H9 (cell line): ENCODE results near the gene ANKRD26. TPM values are rescaled to one million over a fixed set of nuclear protein-coding genes. Genes with fewer than 3 reads are reported as not detected.

Experiments
- DNase-seq: peaks from one replicate; pipeline ENCODE4 v3.0.0-alpha.2; 2017
- H2AFZ ChIP-seq: one replicate; pipeline ENCODE4 v1.6.1; 2013; ENCODE audit warnings: mild to moderate bottlenecking, low read length, control low read depth, moderate library complexity
- H2AK5ac ChIP-seq: 2 replicates; pipeline ENCODE4 v1.6.1; 2013; ENCODE audit warnings: low read length, control low read depth, mixed read lengths; ENCODE audit not compliant: insufficient read length
- H2BK120ac ChIP-seq: one replicate; pipeline ENCODE4 v1.6.1; 2013; ENCODE audit warnings: low read depth, mild to moderate bottlenecking, low read length, control low read depth, inconsistent platforms; ENCODE audit not compliant: poor library complexity, severe bottlenecking
- H2BK12ac ChIP-seq: 2 replicates; pipeline ENCODE4 v1.6.1; 2013; ENCODE audit warnings: low read length, control low read depth, mixed read lengths, low read depth; ENCODE audit not compliant: insufficient read length
- H2BK15ac ChIP-seq: 2 replicates; pipeline ENCODE4 v1.6.1; 2013; ENCODE audit warnings: low read depth, low read length, control low read depth
- H2BK20ac ChIP-seq: one replicate; pipeline ENCODE4 v1.6.1; 2013; ENCODE audit warnings: low read depth, mild to moderate bottlenecking, low read length, control low read depth, inconsistent platforms; ENCODE audit not compliant: poor library complexity, severe bottlenecking
- H2BK5ac ChIP-seq: 2 replicates; pipeline ENCODE4 v1.6.1; 2013; ENCODE audit warnings: low read length, control low read depth, mixed read lengths; ENCODE audit not compliant: insufficient read length
- H3K14ac ChIP-seq: 2 replicates; pipeline ENCODE4 v1.6.1; 2013; ENCODE audit warnings: low read length, control low read depth; ENCODE audit not compliant: insufficient read depth
- H3K18ac ChIP-seq: 2 replicates; pipeline ENCODE4 v1.6.1; 2013; ENCODE audit warnings: low read depth, mild to moderate bottlenecking, mixed read lengths, low read length, control low read depth; ENCODE audit not compliant: insufficient read length
- H3K23ac ChIP-seq: 2 replicates; pipeline ENCODE4 v1.6.1; 2013; ENCODE audit warnings: low read length, control low read depth, mixed read lengths, low read depth; ENCODE audit not compliant: insufficient read length
- H3K23me2 ChIP-seq: 2 replicates; pipeline ENCODE4 v1.6.1; 2013; ENCODE audit warnings: low read depth, mild to moderate bottlenecking, mixed read lengths, low read length, control low read depth; ENCODE audit not compliant: insufficient read length, poor library complexity, severe bottlenecking
- H3K27ac ChIP-seq: 2 replicates; pipeline ENCODE4 v1.5.1; 2013; ENCODE audit warnings: low read length, control low read depth, mixed read lengths, low read depth; ENCODE audit not compliant: insufficient read length
- H3K27me3 ChIP-seq: 2 replicates; pipeline ENCODE4 v1.6.1; 2013; ENCODE audit warnings: low read length, control low read depth, inconsistent platforms; ENCODE audit not compliant: insufficient read depth
- H3K4ac ChIP-seq: 2 replicates; pipeline ENCODE4 v1.6.1; 2013; ENCODE audit warnings: low read depth, mild to moderate bottlenecking, control low read depth, inconsistent platforms, low read length, moderate library complexity
- H3K4me1 ChIP-seq: 2 replicates; pipeline ENCODE4 v1.6.1; 2013; ENCODE audit warnings: low read length, control low read depth, inconsistent platforms; ENCODE audit not compliant: insufficient read depth
- H3K4me2 ChIP-seq: 2 replicates; pipeline ENCODE4 v1.6.1; 2013; ENCODE audit warnings: low read length, control low read depth, mixed read lengths; ENCODE audit not compliant: insufficient read length, insufficient read depth
- H3K56ac ChIP-seq: 2 replicates; pipeline ENCODE4 v1.6.1; 2013; ENCODE audit warnings: low read depth, mild to moderate bottlenecking, mixed read lengths, low read length, control low read depth; ENCODE audit not compliant: insufficient read length
- H3K79me1 ChIP-seq: 2 replicates; pipeline ENCODE4 v1.6.1; 2013; ENCODE audit warnings: low read depth, mild to moderate bottlenecking, moderate library complexity, low read length, control low read depth, inconsistent platforms; ENCODE audit not compliant: insufficient read depth, poor library complexity, severe bottlenecking
- H3K79me2 ChIP-seq: 2 replicates; pipeline ENCODE4 v1.6.1; 2013; ENCODE audit warnings: low read length, control low read depth, inconsistent platforms; ENCODE audit not compliant: insufficient read depth
- H3K9ac ChIP-seq: 2 replicates; pipeline ENCODE4 v1.6.1; 2013; ENCODE audit warnings: low read length, control low read depth, mixed read lengths; ENCODE audit not compliant: insufficient read length; ENCODE audit errors: extremely low read depth
- H3K9me3 ChIP-seq: one replicate; pipeline ENCODE4 v1.6.1; 2013; ENCODE audit warnings: low read depth, low read length, inconsistent platforms; ENCODE audit not compliant: control insufficient read depth
- H3T11ph ChIP-seq: one replicate; pipeline ENCODE4 v1.6.1; 2013; ENCODE audit warnings: mild to moderate bottlenecking, low read length, control low read depth, inconsistent platforms
- H4K20me1 ChIP-seq: one replicate; pipeline ENCODE4 v1.6.1; 2013; ENCODE audit not compliant: control insufficient read depth, insufficient read length, insufficient read depth
- H4K5ac ChIP-seq: 2 replicates; pipeline ENCODE4 v1.6.1; 2013; ENCODE audit warnings: low read depth, mild to moderate bottlenecking, mixed read lengths, low read length, control low read depth; ENCODE audit not compliant: insufficient read length
- H4K8ac ChIP-seq: replicated peaks from 2 replicates; pipeline ENCODE4 v1.6.1; 2013; ENCODE audit warnings: low read length, control low read depth, mixed read lengths, low read depth; ENCODE audit not compliant: insufficient read length
- H4K91ac ChIP-seq: 2 replicates; pipeline ENCODE4 v1.6.1; 2013; ENCODE audit warnings: low read depth, mild to moderate bottlenecking, moderate library complexity, mixed read lengths, low read length, control low read depth; ENCODE audit not compliant: insufficient read length
- H3K27ac Mint-ChIP-seq, 3 experiments: 2 replicates in 2 of 3; 3 replicates in 1 of 3; pipeline ENCODE4 v1.8.0; 2020 to 2021; ENCODE audit warnings: mixed read lengths in 3 of 3, mild to moderate bottlenecking in 1 of 3, moderate library complexity in 1 of 3
- H3K27me3 Mint-ChIP-seq: 2 replicates; pipeline ENCODE4 v1.8.0; 2021; ENCODE audit warnings: low read depth, mild to moderate bottlenecking, moderate library complexity, mixed read lengths
- H3K36me3 Mint-ChIP-seq, 3 experiments: 2 replicates in 2 of 3; 3 replicates in 1 of 3; pipeline ENCODE4 v1.8.0; 2020 to 2021; ENCODE audit warnings: low read depth in 3 of 3, mixed read lengths in 3 of 3; ENCODE audit not compliant: insufficient read depth in 1 of 3
- H3K4me1 Mint-ChIP-seq, 2 experiments: 2 replicates each; pipeline ENCODE4 v1.8.0; 2020; ENCODE audit warnings: mixed read lengths in 2 of 2
- H3K4me3 Mint-ChIP-seq, 2 experiments: 2 replicates in 1 of 2; 3 replicates in 1 of 2; pipeline ENCODE4 v1.8.0; 2020 to 2021; ENCODE audit warnings: mild to moderate bottlenecking in 2 of 2, mixed read lengths in 2 of 2, moderate library complexity in 1 of 2
- H3K9me3 Mint-ChIP-seq, 2 experiments: 2 replicates in 1 of 2; 3 replicates in 1 of 2; pipeline ENCODE4 v1.8.0; 2020; ENCODE audit warnings: mild to moderate bottlenecking in 2 of 2, mixed read lengths in 2 of 2, moderate library complexity in 1 of 2
- CTCF ChIP-seq: fragments of 200-600 bp; sonication (generic); conservative IDR thresholded peaks from 3 replicates; pipeline ENCODE4 v1.8.0; 2021; ENCODE audit warnings: antibody characterized with exemption, mild to moderate bottlenecking
- total RNA-seq: library from RNA; stranded (reverse); gene quantifications from 2 replicates; pipeline ENCODE4 v1.2.1, GENCODE V29; 2021

The ANKRD26 gene
- total RNA-seq, 1 experiment from 2014 or later, result 9.4 TPM

DNA sequence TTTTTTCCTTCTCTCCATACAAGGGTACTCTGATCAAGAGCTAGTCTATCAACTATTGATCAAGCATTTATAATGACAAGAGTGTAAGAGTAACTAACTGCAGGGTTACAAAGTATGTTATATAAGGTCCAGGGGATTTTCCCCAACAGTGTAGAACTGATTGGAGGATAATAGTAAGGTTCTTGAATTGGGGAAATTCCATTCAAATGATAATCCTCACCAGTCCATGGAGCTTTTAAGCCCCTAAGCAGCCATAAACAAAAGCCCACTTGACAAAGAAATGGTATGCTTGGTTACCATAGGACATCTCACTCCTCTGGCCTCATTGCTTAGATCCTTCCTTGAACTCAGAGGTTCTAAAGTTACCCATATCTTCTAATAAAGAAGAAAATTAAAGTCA lies 45.6 kb upstream of the ANKRD26 start:
- Mint-ChIP-seq H3K4me1 (peaks cover 23% of the 10 kb centered on the region in 2 experiments), H3K4me3 (no peak overlapping the region), H3K27ac (peak overlapping the region in 2 of 3 experiments; percentile 89 to 91; a peak in 4 of 7 replicates), H3K9me3 (no peaks in the 10 kb centered on the region), H3K36me3 (peaks cover 40 to 74% (median 72%) of the 10 kb centered on the region in 3 experiments; a peak in 6 of 7 replicates), H3K27me3 (no peaks in the 10 kb centered on the region)
- Histone ChIP-seq H3K27me3 (no peaks in the 10 kb centered on the region), H3K27ac (no peak overlapping the region), H4K91ac (no peak overlapping the region), H3K23ac (no peak overlapping the region), H3K9me3 (no peaks in the 10 kb centered on the region), H2BK120ac (no peak overlapping the region), H3K4me1 (no peaks in the 10 kb centered on the region), H2BK5ac (no peak overlapping the region), H3T11ph (no peak overlapping the region), H3K14ac (no peak overlapping the region), H2BK12ac (no peak overlapping the region), H3K56ac (no peak overlapping the region), H3K18ac (no peak overlapping the region), H2BK20ac (no peak overlapping the region), H3K4me2 (no peak overlapping the region), H3K4ac (no peak overlapping the region), H2AK5ac (no peak overlapping the region), H3K79me2 (peaks cover 16% of the 10 kb centered on the region; the same call in 1 of the 2 replicates), H4K5ac (no peak overlapping the region), H4K8ac (no peak overlapping the region), H3K79me1 (peaks cover 3% of the 10 kb centered on the region), H3K9ac (no peak overlapping the region), H2BK15ac (no peak overlapping the region), H4K20me1 (peaks cover 2% of the 10 kb centered on the region), H3K23me2 (no peaks in the 10 kb centered on the region), H2AFZ (no peak overlapping the region)
- no peak for TF ChIP-seq CTCF
- DNase-seq, result no peak
